OCI-M1 (cell line): Measurements from ENCODE around the gene TEX51.

Experiments
- DNase-seq: peaks from one replicate; lab custom pipeline; 2025; lab: John Stamatoyannopoulos, UW

Gene TEX51

DNA sequence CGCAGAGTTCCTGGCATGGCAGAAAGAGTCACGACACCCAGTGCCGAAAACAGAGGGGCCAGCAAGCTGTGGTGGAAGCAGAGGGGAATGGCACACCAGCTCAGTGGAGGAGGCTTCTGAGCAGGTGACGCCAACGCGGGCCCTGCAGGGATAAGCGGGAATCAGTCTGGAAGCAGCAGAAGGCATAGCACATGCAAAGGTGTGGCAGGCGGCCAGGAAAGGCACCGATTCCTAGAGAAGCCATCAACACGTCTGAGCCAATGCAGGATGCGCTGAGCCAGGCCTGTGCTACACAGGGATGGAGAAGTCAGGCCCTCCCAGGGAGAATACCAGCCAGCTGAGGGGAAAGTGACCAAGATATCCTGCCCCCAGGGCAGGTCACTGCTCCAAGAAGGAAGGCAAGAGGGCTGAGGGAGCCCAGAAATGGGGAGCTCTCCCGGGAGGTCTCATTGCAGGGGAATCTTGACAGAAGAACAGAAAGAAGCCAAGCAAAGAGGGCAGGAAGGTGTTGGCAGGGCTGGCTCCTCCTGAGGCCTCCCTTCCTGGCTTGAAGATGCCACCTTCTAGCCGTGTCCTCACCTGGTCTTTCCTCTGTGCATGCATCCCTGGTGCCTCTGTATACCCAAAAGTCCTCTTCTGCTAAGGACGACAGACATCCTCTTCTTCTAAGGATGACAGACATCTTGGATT is 16.3 kb downstream of the TEX51 start:
- DNase-seq: no peak

DNA sequence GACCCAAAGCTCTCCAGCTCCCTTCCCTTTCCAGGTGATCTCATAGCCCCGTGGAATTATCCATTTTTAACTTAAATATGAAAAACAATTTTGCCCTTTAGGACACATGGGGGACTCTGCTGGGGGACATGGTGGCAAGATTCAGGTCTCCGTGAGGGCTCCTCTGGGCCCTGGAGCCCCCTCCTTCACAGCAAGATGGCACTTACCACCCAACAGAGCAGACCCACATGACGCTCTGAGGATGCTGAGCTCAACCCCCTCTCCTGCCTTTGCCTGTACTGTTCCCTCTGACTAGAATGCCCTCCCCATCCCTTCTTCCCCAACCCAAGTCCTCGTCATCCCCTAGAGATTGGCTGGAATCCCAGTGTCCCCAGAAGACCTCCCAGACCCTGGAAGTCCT is 17.2 kb downstream of the TEX51 start:
- no peak for DNase-seq

DNA sequence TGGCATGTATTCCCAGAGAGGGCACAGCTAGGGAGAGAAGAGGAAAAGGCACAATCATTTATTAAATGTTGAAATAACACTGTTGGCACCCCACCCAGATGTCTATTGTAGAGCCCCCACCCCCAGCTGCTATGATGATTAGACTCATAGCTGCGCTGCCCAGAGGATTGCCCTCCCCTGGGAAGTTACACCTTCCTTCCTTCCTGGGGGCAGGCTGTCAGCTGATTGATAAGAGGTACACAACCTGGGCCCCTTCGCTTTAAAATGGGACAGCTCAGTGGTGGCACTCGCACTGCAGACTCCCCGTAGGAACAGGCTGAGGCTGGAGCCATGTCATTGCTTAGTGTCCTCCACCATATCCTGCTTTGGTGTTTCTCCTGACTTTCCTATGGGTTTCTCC is 18.1 kb downstream of the TEX51 start:
- DNase-seq: no peak

DNA sequence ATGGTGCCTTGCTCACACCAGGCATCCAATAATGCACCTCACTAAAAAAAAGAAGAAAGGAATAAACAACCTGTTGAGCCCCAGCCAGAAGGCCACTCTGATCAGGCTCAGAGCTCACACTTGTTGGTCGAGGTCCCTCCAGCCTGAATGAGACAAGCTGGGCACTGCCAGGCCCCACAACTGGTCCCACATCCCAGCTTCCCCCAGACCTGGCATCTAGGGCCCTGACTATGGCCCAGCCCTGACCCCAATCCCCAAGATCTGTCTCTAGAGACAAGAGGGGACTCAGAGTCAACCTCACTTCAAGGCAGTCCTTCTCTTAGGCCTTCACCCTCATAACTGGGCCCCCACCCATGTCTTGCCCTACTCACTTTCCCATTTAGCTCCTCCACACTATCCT is 22.4 kb downstream of the TEX51 start:
- DNase-seq: no peak

DNA sequence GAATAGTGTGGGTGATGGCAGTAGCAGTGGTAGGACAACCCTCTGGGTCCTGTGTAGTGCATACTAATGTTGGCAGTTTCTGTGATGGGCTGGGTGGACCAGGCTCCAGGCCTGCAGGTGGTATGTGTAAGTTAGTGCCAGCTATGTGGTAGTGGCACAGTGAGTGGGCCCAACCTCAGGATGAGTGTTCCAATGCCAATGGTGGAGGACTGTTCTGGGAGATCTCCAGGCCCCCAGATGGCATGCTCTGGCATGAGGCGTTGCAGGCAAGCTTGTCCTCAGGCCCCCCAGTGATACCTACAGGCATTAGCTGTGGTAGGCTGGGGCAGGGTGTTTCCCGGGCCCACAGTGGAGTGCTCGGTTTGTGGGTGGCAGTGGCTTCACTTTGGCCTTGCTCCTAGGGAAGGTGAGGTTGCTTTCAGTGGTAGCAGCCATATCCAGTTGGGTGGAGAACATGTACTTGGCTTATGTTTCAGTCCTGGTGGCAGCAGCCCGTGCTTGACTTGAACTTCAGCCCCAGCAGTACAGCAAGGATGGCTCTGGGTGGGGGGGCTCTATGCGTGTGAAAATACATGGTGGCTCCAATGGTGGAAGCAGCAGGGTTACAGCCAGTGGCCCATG is 32.4 kb downstream of the TEX51 start:
- no peak for DNase-seq

DNA sequence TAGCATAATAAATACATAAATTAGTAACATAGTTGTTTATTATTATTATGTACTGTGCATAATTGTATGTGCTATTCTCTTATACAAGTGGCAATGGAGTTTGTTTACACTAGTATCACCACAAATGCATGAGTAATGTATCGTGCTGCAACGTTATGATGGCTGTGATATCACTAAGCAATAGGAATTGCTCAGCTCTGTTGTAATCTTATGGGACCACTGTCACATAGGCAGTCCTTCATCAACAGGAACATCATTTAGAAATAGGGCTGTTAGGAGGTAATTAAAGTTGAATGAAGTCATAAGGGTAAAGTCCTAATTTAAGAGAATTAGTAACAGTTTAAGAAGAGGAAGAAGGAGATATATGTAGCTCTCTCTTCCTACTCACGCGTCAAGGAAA is 33.8 kb downstream of the TEX51 start:
- DNase-seq: no peak

DNA sequence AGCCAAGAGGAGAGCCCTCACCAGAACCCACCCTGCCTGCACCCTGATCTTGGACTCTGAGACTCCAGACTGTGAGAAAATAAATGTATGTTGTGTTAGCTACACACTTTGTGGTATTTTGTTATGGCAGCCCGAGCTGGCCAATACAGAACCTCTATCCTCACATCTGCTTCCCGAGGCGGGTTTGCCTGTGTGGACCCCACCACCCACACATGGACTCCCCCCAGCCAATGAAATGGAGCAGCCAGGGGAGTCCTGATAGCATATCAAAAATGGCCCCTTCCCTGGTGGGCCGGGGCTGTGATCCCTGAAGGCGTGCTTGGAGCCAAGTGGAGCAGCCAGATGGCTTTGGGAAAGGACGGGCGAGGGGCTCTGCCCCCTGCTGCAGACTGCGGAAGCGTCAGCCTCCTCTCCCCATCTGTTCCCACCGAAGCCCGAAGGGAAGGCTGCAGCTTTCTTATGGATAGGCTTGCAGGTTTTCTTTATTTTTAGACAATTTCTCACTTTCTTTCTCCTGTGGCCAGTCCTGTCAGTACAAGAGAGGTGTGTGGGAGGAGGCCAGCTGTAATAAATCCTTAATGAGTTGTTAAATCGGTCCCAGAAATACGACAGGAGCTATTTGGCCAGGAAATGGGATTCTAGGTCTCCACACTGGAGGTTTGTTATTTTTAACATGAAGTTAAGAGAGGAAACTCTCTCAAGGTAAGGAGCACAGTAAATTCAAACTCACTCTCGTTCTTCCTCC is 34.4 kb downstream of the TEX51 start:
- no peak for DNase-seq

DNA sequence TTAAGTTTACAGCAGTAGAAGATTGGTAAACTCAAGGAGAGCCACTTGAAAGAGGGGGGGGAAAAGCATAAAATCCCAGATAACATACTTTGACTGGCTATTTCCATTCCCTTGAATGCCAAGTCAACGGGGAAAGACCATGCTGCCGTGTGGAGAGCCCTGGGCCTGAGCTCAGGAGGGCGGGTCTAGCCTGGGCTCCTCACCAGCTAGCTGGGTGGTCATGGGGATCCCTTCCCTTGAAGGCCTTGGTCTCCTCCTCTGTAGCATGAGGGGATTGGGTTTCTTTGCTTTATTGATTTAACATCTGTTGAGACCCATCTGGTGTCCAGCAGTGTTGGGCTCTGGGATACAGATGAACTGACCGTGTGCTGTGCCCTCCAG is 35.0 kb downstream of the TEX51 start:
- no peak for DNase-seq

DNA sequence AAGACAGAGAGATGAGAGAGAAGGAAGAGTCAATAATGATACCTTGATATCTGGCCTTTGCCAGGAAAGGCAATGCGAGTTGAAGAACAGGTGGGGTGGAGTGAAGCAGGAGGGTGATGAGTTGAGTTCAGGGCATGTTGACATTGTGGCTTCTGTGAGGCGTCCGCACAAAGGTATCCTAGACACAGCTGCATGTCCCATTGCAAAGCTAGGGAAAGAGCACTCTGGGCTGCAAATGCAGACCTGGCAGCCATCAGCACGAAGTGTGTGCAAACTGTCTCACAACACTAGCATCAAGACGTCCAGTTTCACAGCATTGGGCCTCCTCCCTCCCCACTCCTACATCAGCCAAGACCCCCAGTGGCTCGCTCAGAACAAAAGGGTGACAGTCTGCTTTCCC is 36.1 kb downstream of the TEX51 start:
- no peak for DNase-seq

DNA sequence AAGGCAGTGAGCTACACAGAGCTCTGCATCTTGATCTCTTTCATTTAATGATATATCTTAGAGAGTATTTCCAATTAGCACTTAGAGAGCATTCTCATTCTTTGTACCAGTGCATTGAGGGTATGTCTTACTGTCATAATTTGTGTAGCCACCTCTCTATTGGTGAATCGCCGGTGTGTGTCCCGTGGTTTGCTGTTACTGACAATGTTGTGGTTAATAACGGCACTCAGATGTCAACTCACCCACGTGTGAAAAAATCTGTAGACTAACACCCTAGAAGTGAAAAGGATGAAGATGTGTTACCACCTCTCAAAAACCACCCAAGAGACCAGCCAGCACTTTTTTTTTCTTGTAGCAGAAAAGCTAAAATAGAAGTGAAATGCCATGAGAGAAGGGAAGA is 37.1 kb downstream of the TEX51 start:
- DNase-seq: no peak

DNA sequence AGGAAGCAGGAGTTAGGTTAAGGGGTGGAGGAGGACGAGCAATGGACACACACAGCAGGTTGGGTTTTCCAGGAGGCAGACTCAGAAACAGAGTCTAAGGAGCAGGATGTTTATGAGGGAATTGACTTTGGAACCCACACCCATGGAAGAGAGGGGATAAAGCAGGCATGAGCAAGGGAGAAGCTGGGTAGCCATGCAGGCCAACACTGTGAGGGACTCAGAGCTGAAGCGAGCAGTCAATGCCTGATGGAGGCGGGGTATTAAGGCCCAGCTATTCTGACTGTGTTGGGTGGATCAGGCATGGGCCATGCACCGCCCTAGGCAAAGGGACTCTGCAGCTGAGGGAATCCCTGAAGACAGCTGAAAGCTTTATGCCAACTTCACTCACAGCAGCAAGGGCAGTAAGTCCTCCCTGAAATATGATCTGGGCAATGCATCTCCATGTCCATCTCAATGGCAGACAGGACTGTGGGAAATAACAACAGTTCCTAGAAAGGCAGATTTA is 37.6 kb downstream of the TEX51 start:
- DNase-seq: no peak

DNA sequence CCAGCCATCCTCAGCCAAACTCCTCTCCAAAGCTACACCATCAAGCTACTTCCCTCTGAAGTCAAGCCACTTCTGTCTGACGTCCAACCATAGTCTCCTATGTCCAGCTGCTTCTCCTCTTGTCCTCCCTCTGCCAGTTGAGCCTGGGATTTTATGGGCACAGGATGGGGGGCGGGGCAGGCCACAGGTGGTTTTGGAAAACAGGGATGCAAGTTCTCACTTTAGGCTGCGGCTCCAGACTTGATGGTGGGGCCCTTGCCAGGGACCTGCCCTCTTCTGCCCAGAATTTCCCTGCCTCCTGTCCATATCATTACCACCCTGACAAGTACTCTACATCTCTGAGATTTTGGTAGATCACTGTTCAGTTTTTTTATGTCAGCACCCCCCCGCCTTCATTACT is 41.6 kb downstream of the TEX51 start:
- no peak for DNase-seq

DNA sequence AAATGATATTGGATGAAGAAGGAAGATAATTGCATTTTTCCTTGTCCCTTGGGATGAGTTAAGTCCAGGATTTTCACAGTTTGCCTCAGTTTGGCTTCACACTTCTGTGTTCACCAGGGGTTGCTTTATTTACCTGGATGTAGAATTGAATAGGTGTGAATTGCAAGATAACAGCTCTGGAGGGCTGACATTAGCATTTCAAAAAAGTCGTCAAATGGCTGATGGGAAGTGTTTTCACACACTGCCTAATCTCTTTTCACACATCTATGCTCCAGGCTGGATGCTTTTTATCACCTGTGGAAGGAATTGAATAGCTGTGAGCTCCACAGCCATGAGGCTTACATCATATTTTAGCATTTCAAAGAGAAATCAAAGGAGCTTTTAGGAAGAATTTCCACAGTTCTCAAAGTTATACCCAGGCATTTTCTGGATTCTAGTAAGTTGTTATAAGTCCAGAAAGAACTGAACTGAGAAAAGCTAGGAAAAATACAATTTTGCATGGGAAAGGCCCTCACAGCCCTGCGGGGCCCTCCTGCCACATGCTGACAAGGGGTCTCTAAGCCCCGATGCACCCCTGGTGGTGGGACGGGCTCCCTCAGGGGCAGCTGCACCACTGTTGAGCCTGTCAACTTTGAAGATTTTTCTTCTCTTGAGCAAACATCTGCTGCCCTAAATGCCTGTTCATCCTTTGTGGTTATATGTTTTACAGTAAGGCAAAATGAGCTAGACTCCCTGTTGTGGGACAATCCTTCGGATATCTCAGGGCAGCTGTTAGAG is 43.9 kb downstream of the TEX51 start:
- no peak for DNase-seq

DNA sequence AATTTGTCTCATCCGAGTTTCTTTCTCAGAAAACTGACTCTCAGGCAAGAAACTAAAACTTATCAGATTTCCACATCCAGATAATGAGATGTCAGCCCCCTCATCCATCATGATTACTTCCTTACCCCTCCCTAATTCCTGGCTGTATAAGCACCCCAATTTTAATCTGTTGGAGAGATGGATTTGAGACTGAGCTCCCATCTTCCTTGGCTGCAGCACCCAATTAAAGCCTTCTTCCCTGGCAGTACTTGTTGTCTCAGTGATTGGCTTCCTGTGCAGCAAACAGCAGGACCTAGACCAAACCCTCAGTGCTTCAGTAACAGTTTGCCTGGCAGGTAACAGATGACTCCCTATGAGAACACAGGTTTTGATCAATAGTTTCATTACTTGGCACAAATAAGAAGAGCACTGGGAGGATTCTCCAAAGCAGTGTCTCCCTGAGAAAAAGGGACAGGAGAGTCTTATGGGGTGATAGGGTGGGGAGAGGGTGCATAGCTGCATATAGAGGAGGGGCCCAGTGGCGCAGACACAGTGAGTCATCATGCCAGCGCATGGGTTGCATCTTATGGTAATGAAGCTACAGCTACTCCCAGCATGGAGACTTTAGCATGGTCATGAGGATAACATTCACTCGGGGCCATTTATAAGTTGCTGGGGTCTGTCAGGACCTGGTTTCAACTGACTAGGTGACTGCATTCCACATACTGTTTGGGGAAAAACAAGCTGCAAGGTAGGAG is 45.1 kb downstream of the TEX51 start:
- no peak for DNase-seq

DNA sequence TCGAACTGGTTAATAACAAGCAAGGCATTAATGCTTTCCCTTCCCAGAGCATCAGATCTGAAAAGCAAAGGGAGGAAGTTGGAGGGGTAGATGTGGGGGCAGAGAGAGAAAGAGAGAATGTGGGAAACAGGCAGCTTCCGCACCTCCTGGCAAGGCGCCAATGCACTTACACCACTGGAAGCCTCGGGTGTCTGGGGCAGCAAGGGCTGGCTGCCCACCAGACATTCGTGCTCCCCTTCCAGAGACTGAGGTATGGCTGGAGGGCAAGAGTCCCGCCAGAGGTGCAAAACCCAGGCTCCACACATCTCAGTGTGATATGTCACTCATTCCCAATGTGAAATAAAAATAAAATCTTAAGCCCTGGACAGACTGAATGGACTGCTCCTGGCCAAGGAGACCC is 46.4 kb downstream of the TEX51 start:
- DNase-seq: no peak

DNA sequence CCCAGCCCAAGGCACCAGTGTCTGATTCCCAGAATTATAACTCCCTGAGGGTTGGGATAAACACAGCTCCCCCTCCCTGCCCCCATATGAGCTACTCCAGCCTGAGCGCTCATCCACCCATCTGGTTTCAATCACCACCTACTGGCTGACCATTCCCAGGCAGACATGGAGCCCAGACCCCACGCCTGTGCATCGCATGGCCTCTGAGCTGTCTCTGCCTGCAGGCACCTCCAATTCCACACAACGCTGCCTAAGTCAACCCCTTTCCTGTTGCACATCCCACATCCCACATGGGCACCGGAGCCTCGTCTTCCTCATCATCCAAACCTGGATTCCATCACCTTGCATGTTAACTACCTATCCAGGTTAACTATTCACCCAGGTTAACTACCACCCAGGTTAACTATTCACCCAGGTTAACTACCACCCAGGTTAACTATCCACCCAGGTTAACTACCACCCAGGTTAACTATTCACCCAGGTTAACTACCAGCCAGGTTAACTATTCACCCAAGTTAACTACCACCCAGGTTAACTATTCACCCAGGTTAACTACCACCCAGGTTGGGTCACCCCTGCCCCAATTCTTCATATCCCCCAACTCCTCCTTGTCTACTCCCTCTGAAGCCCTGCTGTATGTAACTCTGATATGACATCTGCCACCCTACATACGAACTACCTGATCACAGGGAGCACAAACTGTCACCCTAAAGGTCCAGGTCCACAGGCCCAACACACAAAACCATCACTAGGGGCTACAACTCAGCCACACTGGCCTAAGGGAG is 47.8 kb downstream of the TEX51 start:
- DNase-seq: no peak

DNA sequence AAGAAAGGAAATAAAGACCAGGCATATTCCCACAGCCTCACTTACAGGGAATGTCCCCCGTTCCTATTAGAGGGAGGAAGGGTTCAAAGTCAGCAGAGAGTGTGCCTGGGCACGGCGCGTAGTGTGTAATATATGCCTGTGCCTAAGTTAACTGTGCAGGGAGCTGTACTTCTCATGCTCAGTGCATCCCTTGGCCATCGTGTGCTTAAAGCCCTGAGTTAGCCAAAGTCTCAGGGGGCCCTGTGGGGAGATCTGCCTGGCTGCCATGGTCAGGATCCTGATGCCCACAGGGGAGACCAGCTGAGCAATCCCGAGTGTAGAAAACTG is 48.4 kb downstream of the TEX51 start:
- DNase-seq: no peak

DNA sequence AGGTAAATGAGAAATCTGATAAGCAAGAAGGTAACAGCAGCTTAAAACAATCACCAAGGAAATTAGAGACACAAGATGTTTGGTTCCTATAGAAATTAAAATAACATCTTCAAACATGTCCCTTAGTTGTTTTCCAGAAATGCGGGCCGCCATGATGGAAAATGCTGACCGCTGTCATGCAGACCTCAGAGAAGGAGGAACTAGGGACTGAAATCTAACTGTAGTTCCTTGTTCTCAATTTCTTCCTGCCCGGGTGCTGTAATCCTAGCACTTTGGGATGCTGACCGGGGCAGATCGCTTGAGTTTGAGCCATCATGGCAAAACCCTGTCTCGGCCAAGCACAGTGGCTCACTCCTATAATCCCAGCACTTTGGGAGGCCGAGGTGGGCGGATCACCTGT is 51.1 kb downstream of the TEX51 start:
- DNase-seq: peak; percentile 3

DNA sequence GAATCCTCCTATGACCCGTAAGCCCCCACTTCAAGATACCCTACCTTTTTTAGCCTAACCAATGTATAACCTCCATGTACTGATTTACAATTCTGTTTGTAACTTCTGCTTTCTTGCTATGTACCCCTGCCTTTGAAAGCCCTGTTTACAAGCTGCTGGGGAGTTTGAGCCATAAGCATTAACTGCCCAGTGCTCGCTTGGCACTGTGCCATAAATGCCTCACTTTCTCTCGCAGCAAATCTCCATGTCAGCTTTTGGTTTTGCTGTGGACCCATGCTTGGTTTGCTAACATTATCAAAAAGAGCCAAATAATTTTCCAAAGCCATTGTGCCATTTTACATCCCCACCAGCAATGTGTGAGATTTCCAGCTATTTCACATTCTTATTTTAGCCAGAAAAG is 51.8 kb downstream of the TEX51 start:
- DNase-seq: no peak
